ENCODE measurements around the gene CLCN4. TPM values are rescaled to one million over a fixed set of nuclear protein-coding genes. Genes with fewer than 3 reads are reported as not detected.

CLCN4 gene
- total and polyA plus RNA-seq, 8 donors = 4.4 to 11.8 (median 5.9) TPM

DNA sequence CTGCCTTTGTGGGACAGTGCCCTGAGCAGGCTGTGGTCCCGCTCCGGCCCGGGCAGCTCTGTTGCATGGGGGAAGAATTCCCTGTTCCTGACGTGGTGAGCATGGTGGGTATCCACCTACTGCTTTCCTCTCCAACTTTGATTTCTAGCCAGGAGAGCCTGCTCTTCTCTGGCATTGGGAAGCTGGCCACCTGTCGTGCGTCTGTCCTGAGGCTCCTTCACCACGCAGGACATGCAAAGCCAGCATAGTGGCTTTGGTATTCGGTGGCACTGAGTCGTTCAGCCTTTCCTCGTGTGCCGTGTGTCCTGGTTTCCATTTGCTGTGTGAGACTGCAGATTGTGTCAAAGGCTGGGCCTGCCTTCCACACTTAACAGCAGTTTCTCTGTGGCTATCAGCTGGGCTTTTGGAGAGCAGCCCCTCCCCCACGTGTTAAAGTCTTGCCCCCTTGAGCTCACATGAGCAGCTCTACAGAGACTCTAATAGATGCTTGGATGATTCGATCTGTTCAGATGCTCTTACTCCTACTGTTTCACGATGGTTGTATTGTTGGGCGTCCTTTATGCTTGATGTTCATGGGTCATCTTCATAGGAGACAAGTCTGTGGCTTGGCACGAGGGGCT lies 46.3 kb upstream of the CLCN4 start:
- no peaks in the 10 kb centered on the region for H3K9me3 ChIP-seq
- H3K4me3 ChIP-seq = no peak overlapping the region
- ATAC-seq (no peak), DNase-seq (no peak)
- peaks cover 0 to 11% of the 10 kb centered on the region in 2 donors for H3K4me1 ChIP-seq
- H3K36me3 ChIP-seq = peaks cover 0 to 9% of the 10 kb centered on the region in 2 donors
- intact Hi-C loops (cut with DNase I) = loop anchor here in 1 of 2 donors (10.0 kb wide), 1 partner anchor 216 kb away; no protein-coding TSS in a partner anchor
- TF ChIP-seq, protein P1, sequence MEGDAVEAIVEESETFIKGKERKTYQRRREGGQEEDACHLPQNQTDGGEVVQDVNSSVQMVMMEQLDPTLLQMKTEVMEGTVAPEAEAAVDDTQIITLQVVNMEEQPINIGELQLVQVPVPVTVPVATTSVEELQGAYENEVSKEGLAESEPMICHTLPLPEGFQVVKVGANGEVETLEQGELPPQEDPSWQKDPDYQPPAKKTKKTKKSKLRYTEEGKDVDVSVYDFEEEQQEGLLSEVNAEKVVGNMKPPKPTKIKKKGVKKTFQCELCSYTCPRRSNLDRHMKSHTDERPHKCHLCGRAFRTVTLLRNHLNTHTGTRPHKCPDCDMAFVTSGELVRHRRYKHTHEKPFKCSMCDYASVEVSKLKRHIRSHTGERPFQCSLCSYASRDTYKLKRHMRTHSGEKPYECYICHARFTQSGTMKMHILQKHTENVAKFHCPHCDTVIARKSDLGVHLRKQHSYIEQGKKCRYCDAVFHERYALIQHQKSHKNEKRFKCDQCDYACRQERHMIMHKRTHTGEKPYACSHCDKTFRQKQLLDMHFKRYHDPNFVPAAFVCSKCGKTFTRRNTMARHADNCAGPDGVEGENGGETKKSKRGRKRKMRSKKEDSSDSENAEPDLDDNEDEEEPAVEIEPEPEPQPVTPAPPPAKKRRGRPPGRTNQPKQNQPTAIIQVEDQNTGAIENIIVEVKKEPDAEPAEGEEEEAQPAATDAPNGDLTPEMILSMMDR (IDR thresholded peaks at IDR 0.05) = no peak
- peak overlapping the region in 1 of 2 donors; percentile 45 for H3K27ac ChIP-seq
- H3K27me3 ChIP-seq = no peaks in the 10 kb centered on the region

DNA sequence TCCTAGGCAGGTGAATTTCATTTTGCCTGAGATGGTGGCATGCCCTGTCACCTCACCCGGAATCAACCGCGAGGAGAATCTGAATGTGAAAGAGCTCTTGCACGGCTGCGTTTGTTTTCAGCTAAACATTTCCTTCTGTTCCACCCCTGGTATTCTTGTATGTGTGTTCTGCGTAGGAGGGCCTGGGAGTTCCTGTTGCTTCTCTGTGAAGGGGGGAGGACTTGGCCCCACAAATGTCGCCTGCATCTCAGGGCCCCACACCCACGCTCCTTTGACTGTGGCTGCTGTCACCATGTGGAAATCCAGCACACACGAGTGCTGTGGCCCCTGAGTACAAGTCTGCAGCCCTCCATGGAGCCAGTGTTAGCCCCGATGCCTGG lies 45.8 kb upstream of the CLCN4 start:
- ATAC-seq (no peak), DNase-seq (no peak)
- Histone ChIP-seq H3K4me1 (peaks cover 0 to 11% of the 10 kb centered on the region in 2 donors), H3K27ac (peak overlapping the region in 1 of 2 donors; percentile 45), H3K27me3 (no peaks in the 10 kb centered on the region), H3K9me3 (no peaks in the 10 kb centered on the region), H3K36me3 (peaks cover 0 to 9% of the 10 kb centered on the region in 2 donors), H3K4me3 (no peak overlapping the region)
- intact Hi-C loops (cut with DNase I) = loop anchor here in 1 of 2 donors (10.0 kb wide), 1 partner anchor 216 kb away; no protein-coding TSS in a partner anchor
- TF ChIP-seq, protein P1 (IDR thresholded peaks at IDR 0.05) = no peak

DNA sequence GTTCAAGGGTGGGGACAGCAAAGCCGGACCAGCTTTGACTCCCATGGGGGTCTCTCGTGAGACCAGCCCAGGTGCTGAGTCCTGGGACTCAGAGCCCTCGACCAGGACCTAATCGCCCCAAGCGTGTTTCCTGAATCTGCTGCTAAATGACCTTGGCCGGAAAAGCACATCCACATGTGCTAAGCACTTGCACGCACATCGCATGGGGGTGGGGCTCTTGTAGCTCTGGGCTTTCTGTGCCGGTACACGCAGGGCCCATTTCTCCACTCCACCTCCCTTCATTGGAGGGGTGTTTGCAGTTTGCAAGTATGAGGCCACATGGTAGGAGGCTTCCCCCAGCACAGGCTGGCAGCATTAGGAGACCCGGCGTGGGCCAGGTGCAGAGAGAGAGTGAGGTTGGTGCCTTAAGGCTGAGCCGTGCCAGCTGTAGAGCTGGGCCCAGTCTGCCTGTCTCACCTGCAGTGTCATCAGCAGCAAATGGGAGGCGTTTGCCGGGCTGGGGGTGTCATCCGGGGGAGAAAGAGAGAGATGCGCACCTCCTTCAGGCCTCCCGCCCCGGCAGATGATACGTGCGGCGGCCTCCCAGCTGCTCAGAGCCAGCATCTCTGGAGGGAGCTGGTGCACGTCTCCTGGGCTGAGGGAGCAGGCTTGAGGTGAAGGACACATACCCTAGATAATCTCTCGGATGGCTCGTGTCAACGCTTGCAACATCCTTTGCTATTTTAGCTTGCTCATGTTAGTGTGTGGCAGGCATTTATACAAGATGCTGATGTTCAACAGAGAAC lies 45.2 kb upstream of the CLCN4 start:
- no peak for ATAC-seq
- peak overlapping the region in 1 of 2 donors; percentile 45 for H3K27ac ChIP-seq
- intact Hi-C loops (cut with DNase I) = loop anchor here in 1 of 2 donors (10.0 kb wide), 1 partner anchor 217 kb away; no protein-coding TSS in a partner anchor

DNA sequence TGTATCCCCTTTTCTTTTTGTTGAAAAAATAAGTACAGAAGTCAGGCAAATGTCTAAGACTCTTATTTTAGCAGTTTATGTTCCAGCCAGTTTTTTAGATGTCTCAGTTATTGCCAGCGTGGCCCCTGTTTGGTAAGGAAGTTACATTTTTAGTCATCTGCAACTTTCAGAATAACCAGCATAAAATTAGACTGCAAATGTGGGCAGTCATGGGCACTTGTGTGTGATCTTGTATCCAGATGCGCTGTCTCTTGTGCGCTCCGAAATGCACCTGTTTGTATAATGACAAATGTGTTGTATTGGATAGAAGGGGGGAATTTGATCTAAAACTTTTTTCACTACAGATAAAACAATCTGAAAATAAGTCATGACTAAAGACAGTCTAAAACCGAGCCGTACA lies 44.3 kb upstream of the CLCN4 start:
- TF ChIP-seq, protein P1 (IDR thresholded peaks at IDR 0.05) = no peak
- no peak for DNase-seq
- H3K9me3 ChIP-seq = no peaks in the 10 kb centered on the region
- intact Hi-C loops (cut with DNase I) = loop anchor here in 1 of 2 donors (10.0 kb wide), 1 partner anchor 218 kb away; no protein-coding TSS in a partner anchor
- no peak overlapping the region for H3K4me3 ChIP-seq
- peaks cover 0 to 7% of the 10 kb centered on the region in 2 donors for H3K4me1 ChIP-seq
- H3K27me3 ChIP-seq = no peaks in the 10 kb centered on the region
- no peak overlapping the region for H3K27ac ChIP-seq
- peaks cover 0 to 19% of the 10 kb centered on the region in 2 donors for H3K36me3 ChIP-seq
- no peak for ATAC-seq

More for the DNA sequence above, 45.2 kb upstream of the CLCN4 start:
- Histone ChIP-seq H3K9me3 (no peaks in the 10 kb centered on the region), H3K4me3 (no peak overlapping the region), H3K36me3 (peaks cover 0 to 9% of the 10 kb centered on the region in 2 donors), H3K27me3 (no peaks in the 10 kb centered on the region), H3K4me1 (peaks cover 0 to 11% of the 10 kb centered on the region in 2 donors)
- DNase-seq = no peak
- TF ChIP-seq, protein P1 (IDR thresholded peaks at IDR 0.05) = no peak

DNA sequence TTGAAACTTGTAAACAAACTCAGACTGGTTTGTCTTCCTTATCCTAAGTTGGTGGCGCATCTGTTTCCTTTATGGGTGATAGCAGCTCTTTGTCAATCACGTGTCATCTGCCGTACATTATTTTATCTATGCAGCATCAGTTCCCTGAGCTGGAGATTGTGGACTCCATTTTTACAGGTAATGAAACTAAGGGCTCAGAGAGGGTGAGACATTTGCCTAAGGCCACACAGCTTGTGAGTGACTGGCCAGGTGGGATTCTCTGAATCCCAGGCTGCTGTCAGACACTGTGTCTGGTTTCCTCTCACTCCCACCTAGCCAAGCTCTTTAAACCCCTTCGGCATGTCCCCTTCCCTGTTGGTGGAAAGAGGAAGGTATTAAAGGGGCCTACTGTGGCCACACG lies 41.7 kb upstream of the CLCN4 start:
- ATAC-seq = no peak
- peaks cover 0 to 18% of the 10 kb centered on the region in 2 donors for H3K36me3 ChIP-seq
- no peaks in the 10 kb centered on the region for H3K27me3 ChIP-seq
- H3K9me3 ChIP-seq = no peaks in the 10 kb centered on the region
- TF ChIP-seq, protein P1 (IDR thresholded peaks at IDR 0.05) = no peak
- no peak overlapping the region for H3K27ac ChIP-seq
- intact Hi-C loops (cut with DNase I) = loop anchor here in 1 of 2 donors (5.0 to 10.0 kb wide), 2 partner anchors 118 to 220 kb away; no protein-coding TSS in a partner anchor
- peaks cover 0 to 17% of the 10 kb centered on the region in 2 donors for H3K4me1 ChIP-seq
- no peak for DNase-seq
- H3K4me3 ChIP-seq = no peak overlapping the region

Measured in left lung (tissue), 10 donors.